Panc1 (cell line): Measurements from ENCODE around the gene IRS1.

Source experiments
- POLR2AphosphoS5 ChIP-seq: IDR thresholded peaks from 2 replicates; pipeline ENCODE4 v1.6.1; 2012; ENCODE audit warnings: mild to moderate bottlenecking, low read depth, low read length, moderate library complexity
- REST ChIP-seq, 2 experiments: IDR thresholded peaks; 2 replicates each; pipeline ENCODE4 v1.6.1; 2011 to 2012; ENCODE audit warnings: low read depth in 2 of 2, control low read depth in 1 of 2, low read length in 1 of 2, mild to moderate bottlenecking in 1 of 2, moderate library complexity in 1 of 2; ENCODE audit not compliant: insufficient read depth in 1 of 2
- SIN3A ChIP-seq: IDR thresholded peaks from 2 replicates; pipeline ENCODE4 v1.6.1; 2012; ENCODE audit warnings: low read depth, mild to moderate bottlenecking, low read length, moderate library complexity, borderline replicate concordance; ENCODE audit not compliant: insufficient read depth
- TF ChIP-seq, protein P1 (sequence below): fragments of 450-650 bp; IDR thresholded peaks from 2 replicates; pipeline ENCODE4 v1.5.1; 2017; ENCODE audit warnings: mild to moderate bottlenecking

DNA sequence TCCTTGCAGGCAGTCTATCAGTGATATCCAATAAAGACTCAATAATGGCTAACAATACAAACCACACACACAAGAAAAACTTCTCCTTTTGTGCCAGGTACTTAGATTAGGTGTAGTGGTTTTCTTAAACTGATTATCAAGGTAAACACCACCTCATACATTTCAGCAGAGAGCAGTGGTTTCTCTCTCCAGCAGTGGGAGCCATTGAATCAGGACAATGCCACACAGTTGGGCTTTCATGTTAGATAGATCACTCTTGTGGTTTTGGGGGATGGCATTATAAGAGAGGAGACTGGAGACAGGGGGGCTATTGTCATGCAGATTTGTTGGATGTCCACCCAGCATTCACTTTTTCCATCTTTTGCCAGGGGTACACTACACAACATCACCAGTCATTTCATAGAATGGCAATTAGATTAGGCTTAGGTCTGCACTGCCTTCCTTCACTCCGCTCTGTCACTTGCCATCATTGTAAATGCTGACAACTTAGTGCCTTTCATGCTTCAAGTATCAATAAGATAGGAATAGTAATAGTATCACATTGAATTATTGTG, 13.6 kb upstream of the IRS1 start:
- TF ChIP-seq, protein P1, sequence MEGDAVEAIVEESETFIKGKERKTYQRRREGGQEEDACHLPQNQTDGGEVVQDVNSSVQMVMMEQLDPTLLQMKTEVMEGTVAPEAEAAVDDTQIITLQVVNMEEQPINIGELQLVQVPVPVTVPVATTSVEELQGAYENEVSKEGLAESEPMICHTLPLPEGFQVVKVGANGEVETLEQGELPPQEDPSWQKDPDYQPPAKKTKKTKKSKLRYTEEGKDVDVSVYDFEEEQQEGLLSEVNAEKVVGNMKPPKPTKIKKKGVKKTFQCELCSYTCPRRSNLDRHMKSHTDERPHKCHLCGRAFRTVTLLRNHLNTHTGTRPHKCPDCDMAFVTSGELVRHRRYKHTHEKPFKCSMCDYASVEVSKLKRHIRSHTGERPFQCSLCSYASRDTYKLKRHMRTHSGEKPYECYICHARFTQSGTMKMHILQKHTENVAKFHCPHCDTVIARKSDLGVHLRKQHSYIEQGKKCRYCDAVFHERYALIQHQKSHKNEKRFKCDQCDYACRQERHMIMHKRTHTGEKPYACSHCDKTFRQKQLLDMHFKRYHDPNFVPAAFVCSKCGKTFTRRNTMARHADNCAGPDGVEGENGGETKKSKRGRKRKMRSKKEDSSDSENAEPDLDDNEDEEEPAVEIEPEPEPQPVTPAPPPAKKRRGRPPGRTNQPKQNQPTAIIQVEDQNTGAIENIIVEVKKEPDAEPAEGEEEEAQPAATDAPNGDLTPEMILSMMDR = peak; percentile 67
- TF ChIP-seq POLR2AphosphoS5 = no peak
- TF ChIP-seq REST (IDR thresholded peaks at IDR 0.05; ENCODE audit: insufficient read depth in 1 of 2, low read depth in 2 of 2, low read length in 1 of 2) = no peak
- no peak for TF ChIP-seq SIN3A
